ENCODE data around the gene CETN2. TPM values are rescaled to one million over a fixed set of nuclear protein-coding genes. Genes with fewer than 3 reads are reported as not detected.
A peak's percentile ranks its signal among the peaks of the same experiment; 100 is the strongest.
"Not testable (repeated sequence)": the region's sequence is repeated elsewhere in the genome, so short reads cannot be mapped to it uniquely, and the experiment has no call there.

CETN2 gene
- total RNA-seq, 1 donor: 9.7 TPM

DNA sequence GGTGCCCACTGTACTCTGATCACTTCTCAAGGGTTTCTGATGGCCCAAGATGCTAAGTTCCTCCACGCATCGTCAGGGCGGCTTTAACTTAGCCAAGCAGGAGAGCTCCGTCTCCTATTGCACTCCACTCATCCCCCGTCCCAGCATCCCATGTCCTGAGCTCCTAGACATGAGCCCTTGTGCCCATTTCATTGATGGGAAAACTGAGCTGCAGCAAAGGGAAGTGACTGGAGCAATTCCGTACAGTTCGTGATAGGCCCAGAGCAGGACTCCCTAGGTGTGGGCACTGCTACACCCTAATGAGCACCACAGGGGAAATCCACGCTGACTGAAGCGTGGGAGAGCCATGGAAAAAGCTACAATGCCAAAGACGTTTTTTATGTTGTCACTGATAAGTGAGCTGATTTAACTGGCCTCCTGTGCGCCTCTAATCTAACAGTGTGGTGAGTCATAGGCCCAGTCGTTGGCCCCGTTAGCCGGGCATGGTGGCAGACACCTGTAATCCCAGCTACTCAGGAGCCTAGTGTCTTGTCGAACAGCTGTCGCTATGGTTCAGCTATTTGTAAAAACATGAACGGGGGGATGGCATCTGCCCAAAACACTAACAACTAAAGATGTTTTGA lies 15.2 kb upstream of the CETN2 start:
- Histone ChIP-seq H3K27me3 (ENCODE audit: insufficient read depth, low read length) (no peaks in the 10 kb centered on the region), H3K9me3 (ENCODE audit: low read depth, low read length) (no peaks in the 10 kb centered on the region), H3K4me1 (ENCODE audit: insufficient read depth, low read length) (no peaks in the 10 kb centered on the region), H3K4me3 (ENCODE audit: low read length) (no peak overlapping the region)

- H3K4me1 ChIP-seq (ENCODE audit: insufficient read depth, low read length): no peaks in the 10 kb centered on the region
- H3K27me3 ChIP-seq (ENCODE audit: insufficient read depth, low read length): no peaks in the 10 kb centered on the region
- no peak overlapping the region for H3K4me3 ChIP-seq (ENCODE audit: low read length)
- H3K9me3 ChIP-seq (ENCODE audit: low read depth, low read length): no peaks in the 10 kb centered on the region
Observed at GRCh38 chrX:152844256-152844655, 13.7 kb upstream of the CETN2 start.

DNA sequence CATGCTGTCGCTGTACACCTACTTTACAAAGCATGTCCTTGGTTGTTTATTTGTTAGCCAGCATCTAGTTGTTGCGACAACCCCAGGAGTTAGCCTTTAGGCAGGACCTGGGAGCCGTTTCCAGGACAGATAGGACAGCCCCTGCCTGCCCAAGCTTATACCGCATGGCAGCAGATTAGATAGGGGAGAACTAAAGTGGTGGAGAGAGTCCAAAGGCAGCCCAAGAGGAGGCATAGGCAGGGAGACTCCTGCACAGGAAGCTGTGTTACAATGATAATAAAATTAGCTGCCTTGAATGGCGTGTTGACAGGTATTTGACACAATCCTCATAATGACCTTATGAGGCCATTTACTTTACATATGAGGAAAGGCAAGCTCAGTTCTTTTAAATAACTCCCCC lies 13.3 kb upstream of the CETN2 start:
- Histone ChIP-seq H3K9me3 (ENCODE audit: low read depth, low read length) (no peaks in the 10 kb centered on the region), H3K27me3 (ENCODE audit: insufficient read depth, low read length) (no peaks in the 10 kb centered on the region), H3K4me3 (ENCODE audit: low read length) (no peak overlapping the region), H3K4me1 (ENCODE audit: insufficient read depth, low read length) (no peaks in the 10 kb centered on the region)

- no peak overlapping the region for H3K4me3 ChIP-seq (ENCODE audit: low read length)
- no peaks in the 10 kb centered on the region for H3K9me3 ChIP-seq (ENCODE audit: low read depth, low read length)
- no peaks in the 10 kb centered on the region for H3K27me3 ChIP-seq (ENCODE audit: insufficient read depth, low read length)
- no peaks in the 10 kb centered on the region for H3K4me1 ChIP-seq (ENCODE audit: insufficient read depth, low read length)
Observed at GRCh38 chrX:152842772-152843338, 12.3 kb upstream of the CETN2 start.

DNA sequence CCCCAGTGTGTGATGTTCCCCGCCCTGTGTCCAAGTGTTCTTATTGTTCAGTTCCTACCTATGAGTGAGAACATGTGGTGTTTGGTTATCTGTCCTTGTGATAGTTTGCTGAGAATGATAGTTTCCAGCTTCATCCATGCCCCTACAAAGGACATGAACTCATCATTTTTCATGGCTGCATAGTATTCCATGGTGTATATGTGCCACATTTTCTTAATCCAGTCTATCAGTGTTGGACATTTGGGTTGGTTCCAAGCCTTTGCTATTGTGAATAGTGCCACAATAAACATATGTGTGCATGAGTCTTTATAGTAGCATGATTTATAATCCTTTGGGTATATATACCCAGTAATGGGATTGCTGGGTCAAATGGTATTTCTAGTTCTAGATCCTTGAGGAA lies 4.9 kb upstream of the CETN2 start:
- H3K27me3 ChIP-seq (ENCODE audit: insufficient read depth, low read length); H3K9me3 ChIP-seq (ENCODE audit: low read depth, low read length); H3K4me3 ChIP-seq (ENCODE audit: low read length); H3K4me1 ChIP-seq (ENCODE audit: insufficient read depth, low read length): not testable (repeated sequence)

GRCh38 chrX:152833378-152833777 lies 2.8 kb upstream of the CETN2 start:
- peaks cover 16% of the 10 kb centered on the region for H3K4me1 ChIP-seq (ENCODE audit: insufficient read depth, low read length)
- no peaks in the 10 kb centered on the region for H3K27me3 ChIP-seq (ENCODE audit: insufficient read depth, low read length)
- no peaks in the 10 kb centered on the region for H3K9me3 ChIP-seq (ENCODE audit: low read depth, low read length)
- no peak overlapping the region for H3K4me3 ChIP-seq (ENCODE audit: low read length)

DNA sequence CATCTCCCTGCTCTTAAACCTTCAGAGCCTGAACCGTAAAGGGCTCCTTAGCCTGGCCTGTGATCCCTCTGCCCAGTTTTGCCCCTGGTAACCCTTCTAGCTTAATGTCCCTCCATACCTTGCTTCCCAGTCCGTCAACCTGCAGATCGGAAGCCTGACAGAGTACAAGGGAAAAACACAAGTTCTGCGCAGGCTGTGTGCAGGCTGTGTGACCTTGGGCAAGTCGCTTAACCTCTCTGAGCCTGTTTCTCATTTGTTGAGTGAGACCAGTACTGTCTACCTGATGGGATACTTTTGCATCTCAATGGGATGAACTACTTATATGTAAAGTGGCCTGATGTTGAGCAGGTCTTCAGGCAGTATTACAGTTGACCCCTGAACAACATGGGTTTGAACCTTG lies 2.0 kb upstream of the CETN2 start:
- Histone ChIP-seq H3K4me3 (ENCODE audit: low read length) (no peak overlapping the region), H3K27me3 (ENCODE audit: insufficient read depth, low read length) (no peaks in the 10 kb centered on the region), H3K9me3 (ENCODE audit: low read depth, low read length) (no peaks in the 10 kb centered on the region), H3K4me1 (ENCODE audit: insufficient read depth, low read length) (peaks cover 16% of the 10 kb centered on the region)

GRCh38 chrX:152831391-152831790 lies 834 bp upstream of the CETN2 start:
- Histone ChIP-seq H3K4me1 (ENCODE audit: insufficient read depth, low read length) (peaks cover 16% of the 10 kb centered on the region), H3K9me3 (ENCODE audit: low read depth, low read length) (no peaks in the 10 kb centered on the region), H3K27me3 (ENCODE audit: insufficient read depth, low read length) (no peaks in the 10 kb centered on the region), H3K4me3 (ENCODE audit: low read length) (peak overlapping the region; percentile 60)

DNA sequence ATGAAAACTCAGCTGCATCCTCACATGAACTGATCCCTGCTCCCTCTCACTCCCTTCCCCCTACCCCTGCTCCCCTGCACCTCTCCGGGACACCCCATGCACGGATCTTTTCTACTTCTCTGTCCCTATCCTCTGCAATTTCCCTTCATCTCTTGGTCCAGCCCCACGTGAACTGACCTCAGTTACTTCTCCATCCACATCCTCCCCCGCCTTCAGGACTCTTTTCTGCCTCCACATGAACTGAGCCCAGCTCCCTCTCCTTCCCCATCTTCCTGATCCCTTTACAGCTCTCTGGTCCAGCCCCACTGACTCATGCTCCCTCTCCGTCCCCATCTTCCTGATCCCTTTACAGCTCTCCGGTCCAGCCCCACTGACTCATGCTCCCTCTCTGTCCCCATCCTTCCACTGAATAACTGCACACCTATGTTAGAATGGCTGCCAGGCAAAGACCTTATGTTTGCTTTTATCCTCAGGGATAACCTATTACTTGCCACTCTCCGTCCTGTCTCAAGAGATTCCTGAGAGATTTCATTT lies 5.6 kb downstream of the CETN2 start:
- H3K4me3 ChIP-seq (ENCODE audit: low read length): no peak overlapping the region
- H3K27me3 ChIP-seq (ENCODE audit: insufficient read depth, low read length): no peaks in the 10 kb centered on the region
- H3K4me1 ChIP-seq (ENCODE audit: insufficient read depth, low read length): peaks cover 1% of the 10 kb centered on the region
- H3K9me3 ChIP-seq (ENCODE audit: low read depth, low read length): no peaks in the 10 kb centered on the region

- Histone ChIP-seq H3K9me3 (ENCODE audit: low read depth, low read length) (no peaks in the 10 kb centered on the region), H3K27me3 (ENCODE audit: insufficient read depth, low read length) (no peaks in the 10 kb centered on the region), H3K4me3 (ENCODE audit: low read length) (no peak overlapping the region), H3K4me1 (ENCODE audit: insufficient read depth, low read length) (no peaks in the 10 kb centered on the region)
Observed at GRCh38 chrX:152823657-152824056, 6.9 kb downstream of the CETN2 start.

- H3K9me3 ChIP-seq (ENCODE audit: low read depth, low read length): no peaks in the 10 kb centered on the region
- H3K27me3 ChIP-seq (ENCODE audit: insufficient read depth, low read length): no peaks in the 10 kb centered on the region
- H3K4me1 ChIP-seq (ENCODE audit: insufficient read depth, low read length): no peaks in the 10 kb centered on the region
- no peak overlapping the region for H3K4me3 ChIP-seq (ENCODE audit: low read length)
Observed at GRCh38 chrX:152822383-152823086, 8.0 kb downstream of the CETN2 start.

DNA sequence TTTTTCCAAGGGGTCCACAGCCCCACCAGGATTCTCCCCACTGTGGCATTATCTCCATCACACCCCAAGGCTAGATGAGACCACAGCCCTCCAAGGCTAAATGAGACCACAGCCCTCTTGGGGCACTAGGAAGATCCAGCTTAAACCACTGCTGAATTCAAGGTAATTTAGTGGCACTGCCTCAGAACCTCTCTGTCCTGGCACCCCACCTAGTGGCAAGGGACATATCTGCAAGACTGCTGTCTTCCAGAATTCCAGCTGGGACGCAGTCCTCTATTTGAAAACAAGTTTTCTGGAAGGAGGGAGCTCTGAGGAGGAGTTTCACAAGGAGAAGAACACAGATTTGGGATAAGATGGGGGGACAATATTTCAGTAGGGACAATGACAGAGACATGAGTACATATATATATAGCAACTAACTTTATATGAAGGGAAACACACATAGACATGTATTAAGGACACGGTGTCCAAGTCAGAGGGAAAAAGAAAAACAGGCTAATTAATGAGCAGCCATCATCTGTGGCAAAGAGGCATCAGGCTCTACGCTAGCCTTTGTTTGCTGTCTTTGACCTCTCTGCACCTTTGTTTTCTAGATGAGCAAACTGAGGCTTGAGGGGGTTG lies 9.3 kb downstream of the CETN2 start:
- Histone ChIP-seq H3K4me1 (ENCODE audit: insufficient read depth, low read length) (no peaks in the 10 kb centered on the region), H3K9me3 (ENCODE audit: low read depth, low read length) (no peaks in the 10 kb centered on the region), H3K4me3 (ENCODE audit: low read length) (no peak overlapping the region), H3K27me3 (ENCODE audit: insufficient read depth, low read length) (no peaks in the 10 kb centered on the region)

DNA sequence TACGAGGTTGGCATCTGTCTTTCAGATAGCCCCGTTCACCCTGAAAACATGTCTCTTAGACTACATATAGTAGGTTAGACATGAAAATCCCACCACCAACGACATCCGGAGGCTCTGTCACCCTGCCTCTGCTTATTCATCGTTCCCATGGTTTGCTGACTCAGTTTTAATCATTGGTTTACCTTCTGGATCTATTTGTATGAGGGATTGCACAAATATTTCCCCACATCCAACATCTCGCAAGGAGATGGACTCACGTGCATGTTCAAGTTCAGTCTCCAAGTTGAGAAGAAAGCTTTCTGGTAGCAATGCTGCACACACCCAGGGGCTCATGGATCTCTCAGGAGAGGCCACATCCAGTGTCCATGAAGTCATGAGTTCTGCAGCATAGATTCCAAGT lies 10.8 kb downstream of the CETN2 start:
- Histone ChIP-seq H3K4me3 (ENCODE audit: low read length) (no peak overlapping the region), H3K9me3 (ENCODE audit: low read depth, low read length) (no peaks in the 10 kb centered on the region), H3K27me3 (ENCODE audit: insufficient read depth, low read length) (no peaks in the 10 kb centered on the region), H3K4me1 (ENCODE audit: insufficient read depth, low read length) (no peaks in the 10 kb centered on the region)

GRCh38 chrX:152819266-152819665 lies 11.3 kb downstream of the CETN2 start:
- Histone ChIP-seq H3K9me3 (ENCODE audit: low read depth, low read length) (no peaks in the 10 kb centered on the region), H3K27me3 (ENCODE audit: insufficient read depth, low read length) (no peaks in the 10 kb centered on the region), H3K4me1 (ENCODE audit: insufficient read depth, low read length) (no peaks in the 10 kb centered on the region), H3K4me3 (ENCODE audit: low read length) (no peak overlapping the region)

- H3K4me1 ChIP-seq (ENCODE audit: insufficient read depth, low read length): no peaks in the 10 kb centered on the region
- H3K9me3 ChIP-seq (ENCODE audit: low read depth, low read length): no peaks in the 10 kb centered on the region
- no peaks in the 10 kb centered on the region for H3K27me3 ChIP-seq (ENCODE audit: insufficient read depth, low read length)
- no peak overlapping the region for H3K4me3 ChIP-seq (ENCODE audit: low read length)
Observed at GRCh38 chrX:152818356-152818755, 12.2 kb downstream of the CETN2 start.

All from mononuclear cell (primary cell).